ENCODE data around the gene ADAMTS9.
"Not testable (repeated sequence)": the region's sequence is repeated elsewhere in the genome, so short reads cannot be mapped to it uniquely, and the experiment has no call there.

The ADAMTS9 gene

DNA sequence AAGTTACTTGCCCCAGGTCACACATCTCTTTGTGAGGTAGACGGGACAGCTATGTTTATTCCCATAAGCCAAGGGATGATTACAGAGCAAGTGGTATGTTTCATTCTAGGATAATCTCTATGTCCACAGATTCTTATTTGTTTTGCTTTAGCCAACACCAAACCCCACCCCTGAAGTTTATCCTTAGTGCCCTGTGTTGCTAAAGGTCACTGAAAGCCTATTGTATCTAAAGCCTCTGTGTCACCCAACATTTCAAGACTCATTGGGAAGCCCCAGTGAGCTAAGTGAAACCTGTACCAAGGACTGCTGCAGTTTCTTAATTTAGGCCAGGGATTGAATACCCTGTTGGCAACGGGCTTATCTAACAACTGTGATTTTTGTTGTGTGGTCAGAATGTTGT lies 135.6 kb downstream of the ADAMTS9 start:
- TF ChIP-seq, protein P1, sequence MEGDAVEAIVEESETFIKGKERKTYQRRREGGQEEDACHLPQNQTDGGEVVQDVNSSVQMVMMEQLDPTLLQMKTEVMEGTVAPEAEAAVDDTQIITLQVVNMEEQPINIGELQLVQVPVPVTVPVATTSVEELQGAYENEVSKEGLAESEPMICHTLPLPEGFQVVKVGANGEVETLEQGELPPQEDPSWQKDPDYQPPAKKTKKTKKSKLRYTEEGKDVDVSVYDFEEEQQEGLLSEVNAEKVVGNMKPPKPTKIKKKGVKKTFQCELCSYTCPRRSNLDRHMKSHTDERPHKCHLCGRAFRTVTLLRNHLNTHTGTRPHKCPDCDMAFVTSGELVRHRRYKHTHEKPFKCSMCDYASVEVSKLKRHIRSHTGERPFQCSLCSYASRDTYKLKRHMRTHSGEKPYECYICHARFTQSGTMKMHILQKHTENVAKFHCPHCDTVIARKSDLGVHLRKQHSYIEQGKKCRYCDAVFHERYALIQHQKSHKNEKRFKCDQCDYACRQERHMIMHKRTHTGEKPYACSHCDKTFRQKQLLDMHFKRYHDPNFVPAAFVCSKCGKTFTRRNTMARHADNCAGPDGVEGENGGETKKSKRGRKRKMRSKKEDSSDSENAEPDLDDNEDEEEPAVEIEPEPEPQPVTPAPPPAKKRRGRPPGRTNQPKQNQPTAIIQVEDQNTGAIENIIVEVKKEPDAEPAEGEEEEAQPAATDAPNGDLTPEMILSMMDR (IDR thresholded peaks at IDR 0.05; ENCODE audit: extremely low read depth, missing control alignments): no peak
- DNase-seq (ENCODE audit: low spot score): no peak

DNA sequence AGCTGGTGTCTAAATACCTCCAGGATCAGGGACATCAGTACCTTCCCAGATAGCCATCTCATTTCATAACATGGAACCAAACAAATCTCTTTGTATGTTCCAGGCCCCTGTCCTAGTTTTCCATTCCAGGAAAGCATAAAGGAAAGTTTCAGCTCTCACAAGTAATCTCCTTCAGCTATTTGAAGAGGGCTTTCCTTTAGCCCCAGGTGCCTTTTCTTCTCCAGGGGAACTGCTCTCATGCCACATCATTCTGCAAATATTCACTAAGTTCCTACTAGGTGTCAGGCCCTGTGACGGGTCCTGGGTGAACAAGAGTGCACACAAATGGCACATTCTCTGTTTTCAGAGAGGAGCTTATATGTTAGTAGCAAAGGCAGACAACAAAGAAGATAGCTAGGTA lies 136.1 kb downstream of the ADAMTS9 start:
- TF ChIP-seq, protein P1 (IDR thresholded peaks at IDR 0.05; ENCODE audit: extremely low read depth, missing control alignments): no peak

DNA sequence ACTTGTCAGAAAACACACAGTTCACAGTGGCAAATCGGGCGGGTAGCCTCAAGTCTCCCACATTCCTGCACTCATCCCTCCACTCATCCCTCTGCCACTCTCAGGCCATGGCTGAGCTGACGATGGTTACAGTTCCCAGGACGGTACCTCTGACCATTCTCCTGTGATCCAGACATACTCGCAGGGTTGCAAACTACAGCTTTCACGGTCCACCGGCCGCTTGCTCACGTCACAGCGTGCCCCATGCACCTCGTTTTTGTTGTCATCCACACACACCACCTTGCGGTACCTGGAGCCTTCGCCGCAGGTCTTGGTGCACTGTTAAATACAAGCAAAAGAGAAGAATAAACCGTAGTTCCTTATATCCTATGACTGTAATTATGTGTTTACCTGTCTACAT lies 137.1 kb downstream of the ADAMTS9 start:
- TF ChIP-seq, protein P1 (IDR thresholded peaks at IDR 0.05; ENCODE audit: extremely low read depth, missing control alignments): no peak
- DNase-seq (ENCODE audit: low spot score): no peak

More for the DNA sequence above, 136.1 kb downstream of the ADAMTS9 start:
- no peak for DNase-seq (ENCODE audit: low spot score)

DNA sequence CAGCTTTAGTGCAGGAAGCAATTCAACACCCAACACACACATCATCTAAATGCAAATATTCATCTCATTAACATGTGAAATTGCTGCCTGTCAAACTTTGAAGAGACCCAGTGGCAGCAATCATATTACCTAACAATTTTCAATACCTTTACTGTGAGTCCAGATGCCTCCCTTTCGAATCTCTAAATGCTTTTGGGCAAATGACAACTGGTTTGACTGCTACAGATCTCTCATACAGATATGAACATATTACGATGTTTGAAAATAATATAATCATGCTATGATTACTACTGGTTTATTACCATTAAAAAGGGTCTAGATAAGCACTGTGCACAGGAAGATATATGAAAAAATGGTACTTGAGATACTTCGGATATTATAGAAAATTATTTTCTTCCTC lies 137.9 kb downstream of the ADAMTS9 start:
- DNase-seq (ENCODE audit: low spot score): no peak
- TF ChIP-seq, protein P1 (IDR thresholded peaks at IDR 0.05; ENCODE audit: extremely low read depth, missing control alignments): no peak

DNA sequence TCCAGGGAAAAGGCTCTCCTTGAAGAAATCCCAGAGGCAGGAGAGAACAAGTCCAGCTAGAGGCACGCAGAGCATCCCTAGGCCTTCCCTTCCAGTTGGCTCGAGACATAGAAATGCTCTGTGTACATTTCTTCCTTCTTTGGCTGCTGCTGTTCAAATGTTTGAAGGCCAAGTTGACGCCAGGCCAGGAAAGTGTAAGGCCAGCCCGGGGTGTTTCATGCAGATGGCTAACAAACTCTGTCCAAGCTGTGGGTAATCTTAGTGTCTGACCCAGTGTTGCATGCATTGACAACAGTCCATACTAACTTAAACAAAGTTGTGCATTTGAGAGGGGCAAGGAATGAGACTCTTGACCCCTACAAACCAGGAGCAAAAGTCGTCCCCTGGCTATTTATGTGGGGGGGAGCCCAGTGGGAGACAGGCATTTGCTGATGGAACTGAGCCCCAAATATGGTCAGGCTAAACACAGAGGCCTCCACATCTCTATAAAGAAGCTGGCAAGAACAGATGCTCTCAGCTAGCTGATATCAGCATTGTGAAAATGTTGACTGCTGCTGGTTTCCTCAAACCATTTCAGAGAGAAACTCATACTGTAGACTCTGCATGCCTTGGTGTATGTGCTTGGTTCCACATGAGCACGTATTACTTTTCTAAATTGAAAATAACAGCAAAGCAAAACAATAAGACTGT lies 139.5 kb downstream of the ADAMTS9 start:
- no peak for DNase-seq (ENCODE audit: low spot score)
- TF ChIP-seq, protein P1 (IDR thresholded peaks at IDR 0.05; ENCODE audit: extremely low read depth, missing control alignments): no peak

DNA sequence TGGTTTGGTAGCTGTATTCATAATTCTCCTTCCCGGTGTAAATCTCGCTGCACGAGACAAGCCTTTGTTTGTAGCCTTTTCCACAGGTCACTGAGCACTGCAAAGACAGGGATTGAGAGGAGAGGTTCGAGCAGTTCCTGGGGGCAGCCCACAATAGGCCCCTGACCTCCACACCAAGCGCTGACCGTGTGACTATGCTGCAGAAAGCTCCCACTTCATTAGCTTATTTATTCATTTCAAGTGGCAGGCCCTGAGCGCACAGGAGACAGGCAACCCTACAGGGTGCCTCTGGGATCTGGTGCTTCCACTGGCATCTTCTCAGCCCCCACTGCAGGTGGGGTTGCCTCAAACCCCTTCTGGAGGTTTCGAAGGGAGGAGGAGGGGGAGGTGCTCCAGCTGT lies 140.9 kb downstream of the ADAMTS9 start:
- TF ChIP-seq, protein P1 (IDR thresholded peaks at IDR 0.05; ENCODE audit: extremely low read depth, missing control alignments): no peak
- no peak for DNase-seq (ENCODE audit: low spot score)

DNA sequence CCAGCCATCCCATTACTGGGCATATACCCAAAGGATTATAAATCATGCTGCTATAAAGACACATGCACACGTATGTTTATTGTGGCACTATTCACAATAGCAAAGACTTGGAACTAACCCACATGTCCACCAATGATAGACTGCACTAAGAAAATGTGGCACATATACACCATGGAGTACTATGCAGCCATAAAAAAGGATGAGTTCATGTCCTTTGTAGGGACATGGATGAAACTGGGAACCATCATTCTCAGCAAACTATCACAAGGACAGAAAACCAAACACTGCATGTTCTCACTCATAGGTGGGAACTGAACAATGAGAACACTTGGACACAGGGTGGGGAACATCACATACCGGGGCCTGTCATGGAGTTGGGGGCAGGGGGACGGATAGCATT lies 142.6 kb downstream of the ADAMTS9 start:
- DNase-seq (ENCODE audit: low spot score): not testable (repeated sequence)

DNA sequence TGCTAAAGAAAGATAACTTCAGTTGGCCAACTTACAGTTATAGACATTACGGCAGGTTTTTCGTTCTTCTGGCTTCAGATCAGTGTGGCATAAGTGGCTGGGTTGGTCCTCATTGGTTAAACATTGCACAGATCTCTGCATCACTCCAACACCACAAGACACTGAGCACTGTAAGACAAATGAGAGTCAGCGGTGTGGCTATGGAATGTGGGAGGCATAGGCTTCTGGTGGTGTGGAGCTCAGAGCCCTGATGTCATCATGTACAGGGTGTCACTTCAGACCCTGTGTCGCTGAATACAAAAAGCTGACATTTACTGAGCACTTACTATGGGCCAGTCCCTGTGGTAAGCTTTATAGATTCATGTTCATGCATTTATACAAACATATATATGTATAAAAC lies 146.0 kb downstream of the ADAMTS9 start:
- DNase-seq (ENCODE audit: low spot score): no peak
- TF ChIP-seq, protein P1 (IDR thresholded peaks at IDR 0.05; ENCODE audit: extremely low read depth, missing control alignments): no peak

Data from GM20000 (cell line).